Activated CD8-positive, alpha-beta memory T cell treated with anti-CD3 and anti-CD28 coated beads for 36 hours (primary cell): ENCODE data around the gene TMCO1. TPM values are rescaled to one million over a fixed set of nuclear protein-coding genes. Genes with fewer than 3 reads are reported as not detected.
"Not testable (repeated sequence)": the region's sequence is repeated elsewhere in the genome, so short reads cannot be mapped to it uniquely, and the experiment has no call there.

Source experiments
- CTCF ChIA-PET: fragments of 350-600 bp; sonication (Branson Sonifier 250); formaldehyde crosslinking; loops from one replicate; lab custom pipeline; 2021; ENCODE audit warnings: antibody characterized with exemption; lab: Charles Lee
- POLR2A ChIA-PET: fragments of 350-600 bp; sonication (Branson Sonifier 250); formaldehyde crosslinking; loops from one replicate; lab custom pipeline; 2021; ENCODE audit warnings: antibody characterized with exemption; lab: Charles Lee
- total RNA-seq, 2 experiments: library from RNA; stranded (reverse); gene quantifications; one replicate each; pipeline ENCODE4 v1.2.3, GENCODE V29; 2021

The TMCO1 gene
- total RNA-seq: 100 to 1,000 TPM in 1 of 2 experiments, 10 to 100 TPM in 1; 93.7 to 102 TPM

GRCh38 chr1:165768513-165769394 is at the start of gene TMCO1:
TMCO1 (minus strand) TSS chr1:165768868; CDS start chr1:165768751, 117 bp downstream.
- ChIA-PET POLR2A (interaction anchor here (0.6 to 2.0 kb wide), 9 partner anchors 56 to 721 kb away, joined by 3 to 19 read pairs (median 3); partner anchors contain the start of gene ALDH9A1), CTCF (interaction anchor here (0.6 to 1.6 kb wide), 5 partner anchors 26 to 167 kb away, joined by 3 to 8 read pairs (median 3); no protein-coding TSS in a partner anchor)

- POLR2A ChIA-PET: no interaction called here
- CTCF ChIA-PET: interaction anchor here (0.6 kb wide), 1 partner anchor 12 kb away, joined by 3 read pairs; no protein-coding TSS in a partner anchor
These were observed 48.3 kb upstream of the TMCO1 start for GRCh38 chr1:165816826-165817497.

- ChIA-PET POLR2A (no interaction called here), CTCF (no interaction called here)
These were observed 47.5 kb upstream of the TMCO1 start for GRCh38 chr1:165816157-165816556.

GRCh38 chr1:165815725-165816124 is 47.1 kb upstream of the TMCO1 start:
- ChIA-PET CTCF (no interaction called here), POLR2A (no interaction called here)

- POLR2A ChIA-PET: no interaction called here
- CTCF ChIA-PET: no interaction called here
These were observed 38.9 kb upstream of the TMCO1 start for GRCh38 chr1:165807613-165808012.

GRCh38 chr1:165804513-165804912 is 35.8 kb upstream of the TMCO1 start:
- CTCF ChIA-PET, POLR2A ChIA-PET: not testable (repeated sequence)

DNA sequence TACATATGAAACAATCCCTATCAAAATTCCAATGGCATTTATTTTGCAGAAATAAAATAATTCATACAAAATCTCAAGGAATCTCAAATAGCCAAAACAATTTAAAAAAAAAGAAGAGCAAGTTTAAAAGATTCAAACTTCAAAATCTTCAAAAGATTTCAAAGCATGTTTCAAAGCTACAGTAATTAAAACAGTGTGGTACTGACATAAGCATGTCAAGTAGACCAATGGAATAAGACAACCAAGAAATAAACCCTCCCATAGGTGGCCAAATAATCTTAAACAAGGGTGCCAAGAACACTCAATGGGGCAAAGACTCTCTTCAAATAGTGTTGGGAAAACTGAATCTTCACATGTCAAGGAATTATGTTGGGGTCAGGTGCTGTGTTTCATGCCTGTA is 30.7 kb upstream of the TMCO1 start:
- ChIA-PET POLR2A (no interaction called here), CTCF (no interaction called here)

- ChIA-PET CTCF (no interaction called here), POLR2A (no interaction called here)
These were observed 27.2 kb upstream of the TMCO1 start for GRCh38 chr1:165795894-165796293.

- ChIA-PET POLR2A (no interaction called here), CTCF (no interaction called here)
These were observed 25.3 kb upstream of the TMCO1 start for GRCh38 chr1:165793951-165794350.

GRCh38 chr1:165787741-165788140 is 19.1 kb upstream of the TMCO1 start:
- CTCF ChIA-PET: interaction anchor here (0.6 kb wide), 1 partner anchor 125 kb away, joined by 3 read pairs; no protein-coding TSS in a partner anchor
- POLR2A ChIA-PET: no interaction called here

DNA sequence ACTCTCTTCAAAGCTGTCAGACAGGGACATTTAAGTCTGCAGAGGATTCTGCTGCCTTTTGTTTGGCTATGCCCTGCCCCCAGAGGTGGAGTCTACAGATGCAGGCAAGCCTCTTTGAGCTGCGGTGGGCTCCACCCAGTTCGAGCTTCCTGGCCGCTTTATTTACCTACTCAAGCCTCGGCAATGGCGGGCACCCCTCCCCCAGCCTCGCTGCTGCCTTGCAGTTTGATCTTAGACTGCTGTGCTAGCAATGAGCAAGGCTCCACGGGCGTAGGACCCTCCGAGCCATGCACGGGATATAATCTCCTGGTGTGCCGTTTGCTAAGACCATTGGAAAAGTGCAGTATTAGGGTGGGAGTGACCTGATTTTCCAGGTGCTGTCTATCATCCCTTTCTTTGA is 14.9 kb upstream of the TMCO1 start:
- CTCF ChIA-PET, POLR2A ChIA-PET: not testable (repeated sequence)

DNA sequence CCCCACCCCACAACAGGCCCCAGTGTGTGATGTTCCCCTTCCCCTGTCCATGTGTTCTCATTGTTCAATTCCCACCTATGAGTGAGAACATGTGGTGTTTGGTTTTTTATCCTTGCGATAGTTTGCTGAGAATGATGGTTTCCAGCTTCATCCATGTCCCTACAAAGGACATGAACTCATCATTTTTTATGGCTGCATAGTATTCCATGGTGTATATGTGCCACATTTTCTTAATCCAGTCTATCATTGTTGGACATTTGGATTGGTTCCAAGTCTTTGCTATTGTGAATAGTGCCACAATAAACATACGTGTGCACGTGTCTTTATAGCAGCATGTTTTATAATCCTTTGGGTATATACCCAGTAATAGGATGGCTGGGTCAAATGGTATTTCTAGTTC is 9.5 kb upstream of the TMCO1 start:
- POLR2A ChIA-PET: not testable (repeated sequence)

GRCh38 chr1:165773324-165773965 is 4.8 kb upstream of the TMCO1 start:
- ChIA-PET CTCF (no interaction called here), POLR2A (no interaction called here)

More for the DNA sequence above, 9.5 kb upstream of the TMCO1 start:
- CTCF ChIA-PET: not testable (repeated sequence)

DNA sequence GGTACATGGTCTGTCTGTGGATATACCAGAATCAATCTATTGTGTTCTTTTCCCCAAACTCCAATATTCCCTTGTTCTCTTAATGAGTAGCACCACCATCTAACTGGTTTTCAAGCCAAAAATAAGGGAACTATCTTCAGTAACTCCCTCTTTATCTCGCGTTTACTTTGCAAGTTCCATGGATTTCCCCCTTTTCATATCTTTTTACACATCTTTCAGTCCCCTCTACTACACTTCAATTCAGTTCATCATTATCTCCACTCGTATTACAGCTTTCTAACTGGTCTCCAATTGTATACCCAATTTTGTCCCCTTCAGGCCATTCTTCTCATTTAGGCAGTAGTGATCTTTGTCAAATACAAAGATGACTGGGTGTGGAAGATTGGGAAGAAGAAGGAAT is 4.1 kb upstream of the TMCO1 start:
- ChIA-PET CTCF (no interaction called here), POLR2A (no interaction called here)

DNA sequence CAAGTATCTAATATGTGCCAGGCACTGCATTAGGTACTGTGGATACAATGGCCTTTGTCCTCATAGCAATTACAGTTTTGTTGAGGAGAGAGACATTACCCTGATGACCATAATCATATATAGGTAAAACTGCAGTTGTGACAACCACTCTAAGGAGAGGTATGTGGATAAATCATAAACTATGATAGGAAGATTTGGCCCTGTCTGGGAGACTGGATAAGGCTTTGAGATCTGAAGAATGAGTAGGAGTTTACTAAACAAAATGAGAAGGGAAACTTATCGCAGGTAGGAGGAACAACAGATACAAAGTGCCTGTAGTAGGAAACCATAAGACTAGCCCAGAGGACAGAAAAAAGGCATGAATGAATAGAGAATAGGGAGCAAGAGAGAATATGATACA is 4.4 kb downstream of the TMCO1 start:
- POLR2A ChIA-PET: no interaction called here
- CTCF ChIA-PET: no interaction called here

DNA sequence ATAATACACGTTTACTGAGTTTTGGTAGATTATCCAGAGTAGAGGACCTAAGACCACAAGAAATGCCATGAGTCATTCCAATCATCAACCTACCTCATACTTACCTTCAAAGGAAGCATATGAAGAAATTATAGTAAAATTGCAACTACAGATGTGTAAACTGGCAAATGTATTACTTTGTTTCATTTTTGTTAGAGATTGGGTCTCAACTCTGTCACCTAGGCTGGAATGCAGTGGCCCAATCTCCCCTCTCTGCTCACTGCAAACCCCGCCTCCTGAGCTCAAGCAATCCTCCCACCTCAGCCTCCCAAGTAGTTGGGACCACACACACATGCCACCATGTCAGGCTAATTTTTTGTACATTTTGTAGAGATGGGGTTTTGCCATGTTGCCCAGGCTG is 5.2 kb downstream of the TMCO1 start:
- POLR2A ChIA-PET: no interaction called here
- CTCF ChIA-PET: interaction anchor here (1.0 kb wide), 1 partner anchor 120 kb away, joined by 3 read pairs; no protein-coding TSS in a partner anchor

GRCh38 chr1:165762725-165763124 is 5.9 kb downstream of the TMCO1 start:
- CTCF ChIA-PET: no interaction called here
- POLR2A ChIA-PET: no interaction called here

GRCh38 chr1:165759095-165759494 is 9.6 kb downstream of the TMCO1 start:
- POLR2A ChIA-PET: no interaction called here
- CTCF ChIA-PET: no interaction called here

DNA sequence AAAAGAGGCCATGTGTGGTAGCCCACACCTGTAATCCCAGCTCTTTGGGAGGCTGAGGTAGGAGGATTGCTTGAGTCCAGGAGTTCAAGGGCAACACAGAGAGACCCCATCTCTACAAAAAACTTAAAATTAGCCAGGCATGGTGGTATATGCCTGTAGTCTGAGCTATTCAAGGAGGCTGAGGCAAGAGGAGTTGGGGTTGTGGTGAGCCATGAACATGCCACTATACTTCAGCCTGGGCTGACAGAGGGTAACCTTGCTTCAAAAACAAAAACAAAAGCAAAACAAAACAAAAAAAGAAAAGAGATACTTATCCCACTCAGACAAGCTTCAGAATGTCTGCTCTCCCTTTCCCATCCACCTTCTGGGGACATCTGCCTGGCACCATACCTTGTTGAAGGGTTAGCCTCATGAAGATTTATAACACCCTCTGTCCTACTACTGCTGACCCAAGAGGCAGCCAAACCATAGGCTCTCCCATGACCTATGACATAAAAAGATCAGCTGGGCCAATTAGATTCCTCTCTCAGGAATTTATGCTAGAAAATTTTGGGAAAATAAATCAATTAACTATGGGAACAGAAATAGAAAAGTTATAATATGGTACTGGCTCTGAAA is 13.2 kb downstream of the TMCO1 start:
- ChIA-PET POLR2A (interaction anchor here (0.6 kb wide), 1 partner anchor 10 kb away, joined by 4 read pairs; no protein-coding TSS in a partner anchor), CTCF (no interaction called here)
